OCI-LY7 (cell line): ENCODE data around the gene PHKB. TPM values are rescaled to one million over a fixed set of nuclear protein-coding genes. Genes with fewer than 3 reads are reported as not detected.

ENCODE experiments used
- BruUV-seq: library from RNA; stranded (reverse); fragments of 400-500 nt; replicated peaks from 2 replicates; lab custom pipeline; 2021; lab: Mats Ljungman, UMichigan
- CTCF ChIA-PET: fragments of 300-600 bp; sonication (Branson Sonifier 250); formaldehyde crosslinking; loops from one replicate; lab custom pipeline; 2022; ENCODE audit warnings: antibody characterized with exemption; ENCODE audit not compliant: unreplicated experiment; lab: Charles Lee
- POLR2A ChIA-PET: fragments of 300-600 bp; sonication (Branson Sonifier 250); formaldehyde crosslinking; loops from one replicate; lab custom pipeline; 2022; ENCODE audit warnings: antibody characterized with exemption; lab: Charles Lee
- DNase-seq: peaks from one replicate; pipeline ENCODE4 v3.0.0-alpha.2; 2015; ENCODE audit warnings: low spot score
- H2AFZ ChIP-seq: fragments of 200-600 bp; sonication (generic), shearing (Covaris generic); 2 replicates; pipeline ENCODE4 v1.6.1; 2014; ENCODE audit warnings: mild to moderate bottlenecking, antibody characterized with exemption, low read length, moderate library complexity
- H3K27ac ChIP-seq: fragments of 200-600 bp; sonication (generic); 2 replicates; pipeline ENCODE4 v1.5.1; 2014; ENCODE audit warnings: mixed run types, low read depth, mild to moderate bottlenecking, moderate library complexity, low read length, inconsistent platforms; ENCODE audit not compliant: poor library complexity, severe bottlenecking
- H3K36me3 ChIP-seq: fragments of 200-600 bp; sonication (generic); 2 replicates; pipeline ENCODE4 v1.6.1; 2014; ENCODE audit warnings: mild to moderate bottlenecking, antibody characterized with exemption, low read length, moderate library complexity, mixed read lengths; ENCODE audit not compliant: insufficient read depth
- H3K4me1 ChIP-seq: fragments of 200-600 bp; sonication (generic); 2 replicates; pipeline ENCODE4 v1.5.1; 2014; ENCODE audit warnings: mild to moderate bottlenecking, low read length; ENCODE audit not compliant: insufficient read depth, poor library complexity, severe bottlenecking
- H3K4me2 ChIP-seq: fragments of 200-600 bp; sonication (generic); 2 replicates; pipeline ENCODE4 v1.6.1; 2014; ENCODE audit warnings: mild to moderate bottlenecking, low read length
- H3K4me3 ChIP-seq: fragments of 200-600 bp; sonication (generic); 2 replicates; pipeline ENCODE4 v1.5.1; 2014; ENCODE audit warnings: mild to moderate bottlenecking, low read depth, low read length; ENCODE audit not compliant: poor library complexity, severe bottlenecking
- H3K79me2 ChIP-seq: fragments of 200-600 bp; sonication (generic); 2 replicates; pipeline ENCODE4 v1.6.1; 2016; ENCODE audit warnings: low read depth, mild to moderate bottlenecking, low read length, moderate library complexity, mixed read lengths; ENCODE audit not compliant: insufficient read depth
- H3K9me2 ChIP-seq: fragments of 200-600 bp; sonication (generic); 2 replicates; pipeline ENCODE4 v1.6.1; 2016; ENCODE audit warnings: mild to moderate bottlenecking, low read length, mixed read lengths; ENCODE audit not compliant: insufficient read depth
- H3K9me3 ChIP-seq: fragments of 200-600 bp; sonication (generic); 2 replicates; pipeline ENCODE4 v1.6.1; 2014; ENCODE audit warnings: mild to moderate bottlenecking, mixed run types, low read length, mixed read lengths
- H4K20me1 ChIP-seq: fragments of 200-600 bp; sonication (generic); 2 replicates; pipeline ENCODE4 v1.6.1; 2014; ENCODE audit warnings: mild to moderate bottlenecking, antibody characterized with exemption, low read length, moderate library complexity, mixed read lengths; ENCODE audit not compliant: insufficient read depth
- EZH2phosphoT487 ChIP-seq: fragments of 200-600 bp; sonication (generic); IDR thresholded peaks from 2 replicates; pipeline ENCODE4 v1.6.1; 2018; ENCODE audit warnings: low read depth, borderline replicate concordance, mild to moderate bottlenecking, mixed run types, antibody characterized with exemption, low read length, moderate library complexity, mixed read lengths
- intact Hi-C: fragments of 100-400 bp; cut with micrococcal nuclease; formaldehyde crosslinking; loops from one replicate; pipeline ENCODE4 v1.10.0; 2022; ENCODE audit not compliant: unreplicated experiment
- total RNA-seq, 2 experiments: library from RNA; depleted of rRNA in 1 of 2; stranded (reverse); fragments of >200 nt in 1 of 2; shearing (Covaris generic) in 1 of 2; gene quantifications; 2 replicates each; pipeline ENCODE4 v1.2.3, GENCODE V29; 2014 to 2022
- TF ChIP-seq, protein P1 (sequence below): fragments of 200-600 bp; sonication (generic); conservative IDR thresholded peaks from 2 replicates; pipeline ENCODE4 v1.5.1; 2014; ENCODE audit warnings: mild to moderate bottlenecking, antibody characterized with exemption, low read length, moderate library complexity, mixed read lengths

The PHKB gene
- total RNA-seq, 2 experiments from 2014 or later = 56.9 to 93.1 TPM

DNA sequence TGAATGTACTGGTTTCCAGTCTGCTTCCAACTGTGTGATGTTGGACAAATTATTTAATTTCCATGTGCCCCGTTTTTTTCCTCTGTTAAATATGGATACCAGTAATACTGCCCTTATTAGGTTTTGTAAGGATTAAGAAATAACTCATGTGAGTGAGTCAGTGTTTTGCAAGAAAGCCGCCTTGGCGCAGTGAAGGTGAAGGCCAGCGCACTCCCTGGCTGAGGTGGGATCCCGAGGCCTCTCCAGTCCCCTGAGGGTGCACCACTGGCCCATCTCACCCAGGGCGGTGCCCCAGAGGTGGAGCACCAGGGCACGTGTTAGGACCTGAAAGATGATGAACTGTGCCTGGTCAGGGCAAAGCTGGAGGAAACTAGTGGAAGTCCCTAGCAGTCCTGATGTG, 43.5 kb downstream of the PHKB start:
- ChIA-PET POLR2A (interaction anchor here (1.4 kb wide), 1 partner anchor 11 kb away, joined by 6 read pairs; no protein-coding TSS in a partner anchor), CTCF (no interaction called here)
- intact Hi-C loops = no loop called here
- H3K9me2 ChIP-seq = no peaks in the 10 kb centered on the region
- no peaks in the 10 kb centered on the region for H3K9me3 ChIP-seq
- H2AFZ ChIP-seq = no peak overlapping the region
- no peak overlapping the region for H3K4me3 ChIP-seq
- BruUV-seq = no TSS peak
- H3K79me2 ChIP-seq = no peaks in the 10 kb centered on the region
- H3K36me3 ChIP-seq = peaks cover 63% of the 10 kb centered on the region
- no peak for DNase-seq
- peaks cover 12% of the 10 kb centered on the region for H3K4me1 ChIP-seq
- H4K20me1 ChIP-seq = no peaks in the 10 kb centered on the region
- H3K4me2 ChIP-seq = no peak overlapping the region
- TF ChIP-seq, protein P1, sequence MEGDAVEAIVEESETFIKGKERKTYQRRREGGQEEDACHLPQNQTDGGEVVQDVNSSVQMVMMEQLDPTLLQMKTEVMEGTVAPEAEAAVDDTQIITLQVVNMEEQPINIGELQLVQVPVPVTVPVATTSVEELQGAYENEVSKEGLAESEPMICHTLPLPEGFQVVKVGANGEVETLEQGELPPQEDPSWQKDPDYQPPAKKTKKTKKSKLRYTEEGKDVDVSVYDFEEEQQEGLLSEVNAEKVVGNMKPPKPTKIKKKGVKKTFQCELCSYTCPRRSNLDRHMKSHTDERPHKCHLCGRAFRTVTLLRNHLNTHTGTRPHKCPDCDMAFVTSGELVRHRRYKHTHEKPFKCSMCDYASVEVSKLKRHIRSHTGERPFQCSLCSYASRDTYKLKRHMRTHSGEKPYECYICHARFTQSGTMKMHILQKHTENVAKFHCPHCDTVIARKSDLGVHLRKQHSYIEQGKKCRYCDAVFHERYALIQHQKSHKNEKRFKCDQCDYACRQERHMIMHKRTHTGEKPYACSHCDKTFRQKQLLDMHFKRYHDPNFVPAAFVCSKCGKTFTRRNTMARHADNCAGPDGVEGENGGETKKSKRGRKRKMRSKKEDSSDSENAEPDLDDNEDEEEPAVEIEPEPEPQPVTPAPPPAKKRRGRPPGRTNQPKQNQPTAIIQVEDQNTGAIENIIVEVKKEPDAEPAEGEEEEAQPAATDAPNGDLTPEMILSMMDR = no peak
- no peak for TF ChIP-seq EZH2phosphoT487
- no peak overlapping the region for H3K27ac ChIP-seq

DNA sequence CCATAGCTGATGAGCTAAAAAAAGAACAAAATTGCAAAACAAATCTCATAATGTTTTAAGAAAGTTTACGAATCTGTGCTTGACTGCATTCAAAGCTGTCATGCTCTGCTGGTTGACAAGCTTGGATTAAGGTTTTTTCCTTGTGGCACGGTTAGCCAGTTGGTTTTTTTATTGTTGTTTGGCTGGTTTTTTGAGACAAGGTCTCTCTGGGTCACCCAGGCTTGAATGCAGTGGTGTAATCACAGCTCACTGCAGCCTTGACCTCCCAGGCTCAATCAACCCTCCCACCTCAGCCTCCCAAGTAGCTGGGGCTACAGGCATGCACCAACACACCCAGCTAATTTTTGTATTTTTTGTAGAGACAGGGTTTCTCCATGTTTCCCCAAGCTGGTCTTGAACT, 45.7 kb downstream of the PHKB start:
- no peaks in the 10 kb centered on the region for H3K9me3 ChIP-seq
- no peak for TF ChIP-seq EZH2phosphoT487
- TF ChIP-seq, protein P1 = no peak
- no peak overlapping the region for H2AFZ ChIP-seq
- H3K9me2 ChIP-seq = no peaks in the 10 kb centered on the region
- H3K4me1 ChIP-seq = peaks cover 12% of the 10 kb centered on the region
- H4K20me1 ChIP-seq = no peaks in the 10 kb centered on the region
- no peak overlapping the region for H3K4me2 ChIP-seq
- peak overlapping the region; percentile 8 for H3K27ac ChIP-seq
- no peaks in the 10 kb centered on the region for H3K79me2 ChIP-seq
- ChIA-PET POLR2A (interaction anchor here (0.6 to 2.8 kb wide), 12 partner anchors 9 to 177 kb away, joined by 3 to 18 read pairs (median 3); no protein-coding TSS in a partner anchor), CTCF (no interaction called here)
- DNase-seq = peak; percentile 41
- intact Hi-C loops = no loop called here
- H3K4me3 ChIP-seq = no peak overlapping the region
- H3K36me3 ChIP-seq = peaks cover 63% of the 10 kb centered on the region
- no TSS peak for BruUV-seq

DNA sequence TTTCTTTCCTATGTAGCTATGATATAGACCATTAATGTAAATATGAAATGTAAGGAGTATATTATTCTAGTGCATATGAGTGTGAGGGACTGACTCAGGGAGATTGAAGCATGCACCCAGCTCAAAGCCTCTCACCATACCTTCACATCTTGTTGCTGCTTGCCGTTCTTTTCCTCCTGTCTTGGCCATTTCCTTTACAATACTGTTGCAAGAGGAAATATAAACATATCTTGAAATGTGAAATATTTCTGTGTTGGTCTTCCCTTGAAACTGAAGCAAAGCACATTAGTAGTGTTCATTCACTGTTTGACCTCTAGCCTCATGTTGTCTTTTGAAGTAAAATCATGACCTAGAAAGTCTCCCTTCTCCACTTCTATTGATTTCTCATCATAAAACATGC, 46.6 kb downstream of the PHKB start:
- Histone ChIP-seq H3K27ac (no peak overlapping the region), H3K4me2 (no peak overlapping the region), H3K9me3 (no peaks in the 10 kb centered on the region), H4K20me1 (no peaks in the 10 kb centered on the region), H3K36me3 (peaks cover 61% of the 10 kb centered on the region), H3K4me1 (peaks cover 12% of the 10 kb centered on the region), H3K9me2 (no peaks in the 10 kb centered on the region), H3K79me2 (no peaks in the 10 kb centered on the region), H2AFZ (no peak overlapping the region), H3K4me3 (no peak overlapping the region)
- no peak for DNase-seq
- BruUV-seq = no TSS peak
- no peak for TF ChIP-seq EZH2phosphoT487
- TF ChIP-seq, protein P1 = no peak
- ChIA-PET CTCF (no interaction called here), POLR2A (interaction anchor here (0.6 to 2.8 kb wide), 10 partner anchors 9 to 47 kb away, joined by 3 to 18 read pairs (median 4); no protein-coding TSS in a partner anchor)
- intact Hi-C loops = no loop called here
